Measurements from ENCODE around the gene SCN7A. TPM values are rescaled to one million over a fixed set of nuclear protein-coding genes. Genes with fewer than 3 reads are reported as not detected.

SCN7A gene
- total RNA-seq, 4 donors from 2014 or later = 66.9 to 129 (median 90.1) TPM

GRCh38 chr2:166404831-166405568 is 89.0 kb downstream of the SCN7A start:
- 58% methylated on average over 2 of the region's 2 CpGs for WGBS
- no peak for DNase-seq (ENCODE audit: extremely low spot score)
- no peak overlapping the region for H3K4me3 ChIP-seq
- H3K36me3 ChIP-seq = no peaks in the 10 kb centered on the region
- H3K4me1 ChIP-seq = no peaks in the 10 kb centered on the region
- intact Hi-C loops (cut with DNase I) = no loop called here
- H3K27me3 ChIP-seq = no peaks in the 10 kb centered on the region
- H3K27ac ChIP-seq (replicated peaks in 1 of 4) = no peak overlapping the region
- H3K9me3 ChIP-seq = no peaks in the 10 kb centered on the region
- TF ChIP-seq EP300 (IDR thresholded peaks at IDR 0.05) (no peak), CTCF (IDR thresholded peaks at IDR 0.05) (no peak), POLR2A (IDR thresholded peaks at IDR 0.05; ENCODE audit: low read depth) (no peak), POLR2AphosphoS5 (IDR thresholded peaks at IDR 0.05) (no peak)

GRCh38 chr2:166394245-166394644 is 99.8 kb downstream of the SCN7A start:
- Histone ChIP-seq H3K9me3 (no peaks in the 10 kb centered on the region), H3K27ac (replicated peaks in 1 of 4) (no peak overlapping the region), H3K27me3 (no peaks in the 10 kb centered on the region), H3K36me3 (no peaks in the 10 kb centered on the region), H3K4me3 (no peak overlapping the region), H3K4me1 (no peaks in the 10 kb centered on the region)
- TF ChIP-seq POLR2A (IDR thresholded peaks at IDR 0.05; ENCODE audit: low read depth) = no peak
- 100% methylated on average over 1 of the region's 1 CpG for WGBS
- no peak for DNase-seq (ENCODE audit: extremely low spot score)
- intact Hi-C loops (cut with DNase I) = no loop called here

GRCh38 chr2:166393008-166393407 is 101.0 kb downstream of the SCN7A start:
- Histone ChIP-seq H3K27ac (replicated peaks in 1 of 4) (no peak overlapping the region), H3K4me3 (no peak overlapping the region), H3K9me3 (no peaks in the 10 kb centered on the region), H3K4me1 (no peaks in the 10 kb centered on the region), H3K36me3 (no peaks in the 10 kb centered on the region), H3K27me3 (no peaks in the 10 kb centered on the region)
- intact Hi-C loops (cut with DNase I) = no loop called here
- WGBS = 78% methylated on average over 3 of the region's 3 CpGs
- DNase-seq (ENCODE audit: extremely low spot score) = no peak
- TF ChIP-seq EP300 (IDR thresholded peaks at IDR 0.05) (no peak), CTCF (IDR thresholded peaks at IDR 0.05) (no peak), POLR2AphosphoS5 (IDR thresholded peaks at IDR 0.05) (no peak), POLR2A (IDR thresholded peaks at IDR 0.05; ENCODE audit: low read depth) (no peak)

GRCh38 chr2:166388481-166389070 is 105.5 kb downstream of the SCN7A start:
- H3K36me3 ChIP-seq = no peaks in the 10 kb centered on the region
- no peaks in the 10 kb centered on the region for H3K9me3 ChIP-seq
- H3K27me3 ChIP-seq = no peaks in the 10 kb centered on the region
- DNase-seq (ENCODE audit: extremely low spot score) = no peak
- H3K27ac ChIP-seq (replicated peaks in 1 of 4) = no peak overlapping the region
- no peak overlapping the region for H3K4me3 ChIP-seq
- no peaks in the 10 kb centered on the region for H3K4me1 ChIP-seq
- WGBS = 63% methylated on average over 3 of the region's 3 CpGs
- TF ChIP-seq POLR2AphosphoS5 (IDR thresholded peaks at IDR 0.05) = no peak
- TF ChIP-seq POLR2A (IDR thresholded peaks at IDR 0.05; ENCODE audit: low read depth) = no peak
- TF ChIP-seq CTCF (IDR thresholded peaks at IDR 0.05) = no peak
- TF ChIP-seq EP300 (IDR thresholded peaks at IDR 0.05) = no peak
- intact Hi-C loops (cut with DNase I) = no loop called here

GRCh38 chr2:166385313-166385712 is 108.7 kb downstream of the SCN7A start:
- Histone ChIP-seq H3K27ac (replicated peaks in 1 of 4) (no peak overlapping the region), H3K27me3 (no peaks in the 10 kb centered on the region), H3K9me3 (no peaks in the 10 kb centered on the region), H3K4me1 (no peaks in the 10 kb centered on the region), H3K36me3 (no peaks in the 10 kb centered on the region), H3K4me3 (no peak overlapping the region)
- intact Hi-C loops (cut with DNase I) = no loop called here
- WGBS = 82% methylated on average over 1 of the region's 1 CpG
- no peak for DNase-seq (ENCODE audit: extremely low spot score)
- TF ChIP-seq CTCF (IDR thresholded peaks at IDR 0.05) (no peak), EP300 (IDR thresholded peaks at IDR 0.05) (no peak), POLR2AphosphoS5 (IDR thresholded peaks at IDR 0.05) (no peak), POLR2A (IDR thresholded peaks at IDR 0.05; ENCODE audit: low read depth) (no peak)
